NCI-H2107 treated with DMSO at 0.1 percent for 48 hours (cell line): ENCODE data around the gene NCKAP5L.

ENCODE experiments used
- DNase-seq: peaks from one replicate; lab custom pipeline; 2025; ENCODE audit not compliant: unreplicated experiment; lab: John Stamatoyannopoulos, UW

NCKAP5L gene

DNA sequence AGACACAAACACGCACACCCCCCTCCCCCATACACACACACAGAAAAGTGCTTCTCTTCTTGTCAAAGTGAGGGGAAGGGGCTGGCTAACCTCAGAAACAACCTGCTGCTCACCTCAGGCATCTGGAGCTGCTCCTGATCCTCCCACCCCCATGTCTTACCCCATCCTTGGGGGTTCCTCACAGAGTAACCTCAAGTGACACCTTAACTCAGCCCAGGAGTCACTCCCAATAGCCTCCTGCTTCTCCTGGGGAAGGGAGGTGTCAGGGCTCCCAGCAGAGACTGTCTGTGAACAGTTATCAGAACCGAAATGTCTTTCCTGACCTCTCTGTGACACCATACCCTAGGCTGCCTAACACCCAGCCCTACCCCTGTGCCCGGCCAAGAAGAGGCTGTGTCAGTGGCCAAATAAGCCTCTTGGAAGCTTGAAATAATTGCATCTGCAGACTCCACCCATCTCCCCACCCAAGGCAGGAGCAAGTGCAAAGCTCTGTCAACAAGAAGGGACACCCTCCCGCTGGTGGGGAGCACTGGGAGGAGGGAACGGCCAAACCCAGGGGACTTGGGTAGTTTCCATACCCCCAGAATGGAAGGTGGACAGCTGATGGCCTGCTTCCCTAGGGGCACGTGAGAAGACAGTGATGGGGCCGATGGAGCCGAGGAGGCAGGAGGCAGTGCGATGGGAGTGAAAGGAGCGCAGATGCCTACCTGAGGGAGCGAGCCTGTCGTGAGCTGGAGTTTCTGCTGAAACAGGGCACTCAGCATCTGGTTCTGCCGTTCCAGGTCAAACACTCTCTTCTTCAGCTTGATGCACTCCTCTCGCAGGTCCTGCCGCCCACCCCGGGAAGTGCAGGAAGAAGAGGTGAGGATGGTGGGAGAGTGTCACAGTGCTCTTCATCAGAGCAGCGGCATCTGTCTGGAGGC, 26.8 kb downstream of the NCKAP5L start:
- no peak for DNase-seq

DNA sequence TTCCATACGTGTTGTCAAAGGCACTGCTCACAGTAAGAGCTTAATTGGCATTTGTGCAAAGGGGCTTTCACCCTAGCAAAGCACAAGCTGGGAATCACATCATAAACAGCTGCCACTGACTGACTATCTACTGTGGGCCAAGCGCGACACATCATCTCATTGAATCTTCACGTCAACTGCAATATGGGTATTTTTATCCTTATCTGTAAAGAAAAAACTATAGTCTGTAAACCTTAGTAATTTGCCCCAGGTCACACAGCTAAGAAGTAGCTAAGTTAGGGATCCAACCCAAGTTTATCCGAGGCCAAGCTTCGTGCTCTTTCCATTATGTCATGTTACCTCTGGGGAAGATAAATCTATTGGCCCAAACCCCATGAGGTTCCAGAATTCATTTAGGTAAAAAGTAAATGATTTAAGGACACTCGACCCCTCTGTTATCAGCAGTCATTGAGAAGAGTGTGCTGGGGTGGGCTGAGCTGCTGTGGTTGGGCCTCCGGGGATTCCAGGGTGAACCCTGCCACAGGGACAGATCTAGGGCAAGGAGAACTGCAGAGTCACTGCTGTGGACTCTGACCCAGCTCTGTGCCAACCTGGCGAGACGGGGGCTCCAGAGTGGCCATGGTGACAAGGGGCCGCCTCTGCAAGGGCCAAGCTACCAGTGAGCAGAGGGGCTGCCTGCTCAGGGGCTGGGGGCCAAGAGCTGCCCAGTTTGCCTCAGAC, 27.6 kb downstream of the NCKAP5L start:
- DNase-seq, result no peak

DNA sequence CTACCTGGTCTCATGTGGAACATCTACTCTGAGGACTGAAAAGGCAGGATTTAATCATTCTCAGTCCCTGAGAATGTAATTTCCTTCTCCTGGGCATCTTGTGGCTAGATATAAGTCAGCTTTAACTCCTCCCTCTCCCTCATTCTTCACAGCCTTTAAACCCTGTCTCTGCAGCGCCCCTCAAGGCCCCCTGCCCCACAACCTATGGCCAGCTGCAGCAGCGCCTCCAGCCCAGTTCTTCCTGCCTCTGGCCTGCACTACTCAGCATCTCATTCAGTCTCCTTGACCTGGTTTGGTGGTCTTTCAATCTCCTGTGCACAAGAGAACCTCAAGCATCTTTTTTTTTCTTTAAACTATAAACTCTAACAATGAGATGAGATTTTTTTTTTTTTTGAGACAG, 29.3 kb downstream of the NCKAP5L start:
- no peak for DNase-seq

DNA sequence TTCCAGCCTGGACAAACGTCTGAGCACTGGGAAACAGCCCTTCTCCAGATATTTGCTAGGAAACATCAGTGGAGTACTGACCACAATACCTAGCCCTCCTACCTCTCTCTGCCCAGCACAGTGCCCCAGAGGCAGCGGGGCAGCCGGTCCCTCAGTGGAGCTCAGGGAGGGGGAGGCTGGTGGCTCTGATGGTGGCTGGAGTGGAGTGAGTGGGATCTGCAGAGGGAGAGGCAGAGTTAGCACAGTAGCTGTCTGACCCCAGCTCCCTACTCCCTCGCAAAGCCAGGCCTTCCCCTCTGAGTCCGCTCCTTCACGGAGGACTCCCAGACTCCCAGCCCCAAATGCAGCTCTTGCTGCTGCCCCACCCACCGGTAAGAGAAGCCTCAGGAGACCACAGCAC, 30.0 kb downstream of the NCKAP5L start:
- no peak for DNase-seq

DNA sequence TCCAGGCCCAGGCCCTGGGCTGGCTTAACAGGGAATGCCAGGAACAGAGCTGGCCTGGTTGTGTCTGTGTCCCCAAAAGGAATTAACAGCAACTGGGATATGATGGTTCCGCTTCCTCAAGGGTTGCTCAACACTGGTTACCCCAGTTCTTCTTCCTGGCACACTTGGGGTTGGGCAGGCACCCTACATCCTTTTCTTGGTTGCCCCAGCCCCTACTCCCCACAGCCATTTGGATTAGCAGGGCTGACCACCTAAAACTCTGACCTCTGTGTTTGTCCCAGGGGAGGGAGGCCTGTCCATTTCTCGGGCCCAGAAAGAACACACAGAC, 30.8 kb downstream of the NCKAP5L start:
- DNase-seq, result no peak

DNA sequence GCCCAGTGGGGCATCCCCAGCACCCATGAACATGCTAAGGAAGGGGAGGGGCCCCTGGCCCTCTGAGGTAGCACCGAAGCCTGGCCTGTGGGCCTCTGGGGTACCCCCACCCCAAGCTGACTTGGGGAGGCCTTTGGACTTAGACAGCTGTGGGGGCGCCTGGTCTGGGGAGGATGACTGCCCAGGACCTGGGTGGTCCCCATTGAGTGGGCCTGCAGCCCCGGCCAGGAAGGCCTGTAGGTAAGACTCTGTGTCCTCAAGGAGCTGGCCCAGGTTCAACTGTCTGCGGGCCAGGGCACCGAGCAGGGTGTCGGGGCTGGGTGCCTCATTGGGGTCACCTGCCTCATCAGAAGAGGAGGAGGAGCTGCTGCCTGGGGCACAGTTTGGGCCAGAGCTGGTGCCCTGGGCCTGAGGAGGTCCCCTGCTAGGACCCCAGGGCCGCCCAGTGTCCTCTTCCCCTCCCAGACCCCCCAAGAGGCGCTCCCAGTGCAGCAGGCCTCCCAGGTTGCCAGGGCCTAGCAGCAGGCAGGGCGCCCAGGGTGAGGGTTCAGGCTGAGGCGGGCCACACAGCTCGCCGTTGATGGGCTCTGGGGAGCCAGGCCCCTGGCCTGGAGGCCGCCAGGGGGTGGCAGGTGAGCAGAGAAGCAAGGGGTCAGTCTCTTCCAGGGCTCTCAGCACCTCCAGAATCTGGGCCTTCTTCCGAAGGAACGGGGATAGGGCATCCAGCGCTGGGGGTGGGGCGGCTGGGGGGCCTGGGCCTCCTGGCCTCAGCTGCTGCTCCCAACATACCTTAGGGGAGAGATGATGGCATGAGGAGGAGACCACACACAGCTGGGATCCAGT, 31.4 kb downstream of the NCKAP5L start:
- DNase-seq, result no peak

DNA sequence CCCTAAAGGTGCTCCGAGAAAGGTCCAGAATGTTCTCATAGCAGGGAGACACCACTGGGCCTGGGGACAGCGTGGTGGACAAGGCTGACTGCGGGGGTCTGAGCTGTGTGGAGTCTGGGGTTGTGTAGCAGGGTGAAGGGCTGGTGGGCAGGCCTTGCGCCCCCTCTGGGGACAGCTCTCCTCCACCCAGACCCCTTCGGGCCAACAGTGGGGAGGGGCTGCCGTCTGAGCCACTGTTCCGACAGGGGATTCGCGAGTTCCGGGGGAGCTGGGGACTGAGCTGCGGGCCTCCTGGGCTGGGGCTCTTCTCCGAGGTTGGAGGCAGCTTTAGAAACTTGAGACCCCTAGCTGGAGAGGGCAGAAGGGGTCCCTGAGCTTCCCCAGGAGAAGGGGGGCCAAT, 32.1 kb downstream of the NCKAP5L start:
- no peak for DNase-seq

DNA sequence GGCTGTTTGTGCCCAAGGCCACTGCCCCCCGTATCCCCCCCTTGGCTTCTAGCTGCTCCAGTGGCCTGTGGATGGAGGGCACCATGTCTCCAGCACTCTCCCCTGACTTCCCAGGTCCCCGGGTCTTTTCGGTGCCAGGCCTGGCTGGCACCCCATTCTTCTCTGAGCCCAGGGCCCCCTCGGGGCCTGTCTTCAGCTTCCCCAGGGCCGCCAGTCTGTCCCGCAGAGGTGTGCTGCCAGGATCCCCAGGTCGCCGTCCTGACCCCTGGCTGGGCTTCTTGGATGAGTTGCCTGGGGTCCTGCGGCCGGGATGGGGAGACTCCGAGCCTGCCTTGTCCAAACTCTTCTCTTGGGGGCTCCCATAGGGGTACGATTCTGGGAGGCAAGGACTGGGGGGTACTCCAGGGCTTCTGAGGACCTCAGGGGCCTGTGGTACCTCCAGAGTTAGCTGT, 32.5 kb downstream of the NCKAP5L start:
- no peak for DNase-seq

DNA sequence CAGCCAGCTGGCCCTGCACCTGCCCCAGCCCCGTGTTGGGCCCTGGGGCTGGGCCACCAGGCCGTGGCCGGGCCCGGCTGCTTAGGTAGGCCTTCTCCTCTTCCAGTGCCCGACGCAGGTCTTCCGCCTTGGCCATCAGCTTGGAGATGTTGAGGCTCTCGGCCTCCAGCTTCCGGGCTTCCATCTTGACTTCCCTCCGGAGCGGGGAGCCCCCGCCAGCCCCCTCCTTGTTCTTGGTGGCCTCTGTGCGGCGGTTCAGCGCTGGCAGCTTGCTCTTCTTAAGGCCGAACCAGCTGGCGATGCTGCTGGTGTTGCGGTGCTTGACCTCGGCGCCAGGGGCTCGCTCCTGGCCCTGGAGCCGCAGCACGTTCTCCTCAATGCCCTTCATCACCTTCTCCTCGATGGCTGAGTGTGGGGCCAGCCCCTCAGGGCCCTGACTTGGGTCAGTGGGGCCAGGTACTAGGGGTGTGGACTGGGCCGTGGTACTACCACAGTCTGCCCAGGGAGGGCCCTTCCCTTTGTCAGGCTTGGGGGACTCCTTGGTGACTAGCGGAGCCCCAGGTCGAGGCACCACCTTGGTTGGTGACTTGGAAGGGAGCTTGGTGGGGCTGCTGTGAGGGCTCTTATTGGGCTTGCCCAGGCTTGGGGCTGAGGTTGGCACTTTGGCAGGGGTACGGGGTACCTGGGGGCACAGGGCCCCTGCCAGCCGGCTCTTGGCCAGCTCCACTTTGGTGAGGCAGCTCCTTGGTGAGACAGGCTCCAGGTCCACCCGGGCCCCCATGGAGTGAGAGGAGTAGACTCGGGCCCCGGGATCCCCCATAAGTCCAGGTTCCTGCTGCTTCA, 33.2 kb downstream of the NCKAP5L start:
- DNase-seq, result no peak

DNA sequence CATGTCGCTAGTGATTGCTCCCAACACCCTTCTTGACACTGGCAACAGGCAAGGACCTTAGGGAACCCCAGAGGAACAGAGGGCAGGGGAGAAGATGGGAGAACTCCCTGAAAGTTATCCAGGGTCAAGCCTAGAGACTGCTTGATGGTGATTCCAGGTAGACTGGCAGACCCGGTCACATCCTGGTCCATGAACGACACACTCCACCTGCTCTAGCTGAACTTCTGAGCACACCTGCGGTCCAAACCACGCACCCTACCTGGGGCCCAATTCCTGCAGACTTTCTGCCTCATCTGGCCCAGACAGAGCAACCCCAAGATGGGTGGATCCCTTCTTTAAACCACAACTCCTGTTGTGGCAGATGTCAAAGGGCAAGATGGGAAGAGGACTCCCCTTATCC, 34.2 kb downstream of the NCKAP5L start:
- no peak for DNase-seq

DNA sequence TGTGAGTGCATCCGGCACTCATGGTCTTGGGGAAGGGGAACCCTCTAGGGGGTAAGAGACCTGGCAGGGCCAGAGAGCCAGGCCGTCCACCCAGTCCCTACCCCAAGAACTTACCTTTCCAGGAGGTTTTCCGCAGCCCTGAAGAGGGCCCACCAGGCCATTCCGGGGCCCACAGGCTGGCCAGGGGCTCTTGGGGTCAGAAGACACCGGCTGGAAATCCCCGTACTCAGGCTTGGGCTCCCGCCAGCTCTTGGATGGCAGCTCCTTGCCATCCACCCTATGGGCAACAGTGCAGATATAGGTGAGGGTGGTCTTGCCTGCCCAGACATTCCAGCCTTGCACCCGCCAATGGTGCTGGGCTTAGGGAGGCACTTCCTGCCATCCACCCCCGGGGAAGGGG, 34.6 kb downstream of the NCKAP5L start:
- DNase-seq, result no peak

DNA sequence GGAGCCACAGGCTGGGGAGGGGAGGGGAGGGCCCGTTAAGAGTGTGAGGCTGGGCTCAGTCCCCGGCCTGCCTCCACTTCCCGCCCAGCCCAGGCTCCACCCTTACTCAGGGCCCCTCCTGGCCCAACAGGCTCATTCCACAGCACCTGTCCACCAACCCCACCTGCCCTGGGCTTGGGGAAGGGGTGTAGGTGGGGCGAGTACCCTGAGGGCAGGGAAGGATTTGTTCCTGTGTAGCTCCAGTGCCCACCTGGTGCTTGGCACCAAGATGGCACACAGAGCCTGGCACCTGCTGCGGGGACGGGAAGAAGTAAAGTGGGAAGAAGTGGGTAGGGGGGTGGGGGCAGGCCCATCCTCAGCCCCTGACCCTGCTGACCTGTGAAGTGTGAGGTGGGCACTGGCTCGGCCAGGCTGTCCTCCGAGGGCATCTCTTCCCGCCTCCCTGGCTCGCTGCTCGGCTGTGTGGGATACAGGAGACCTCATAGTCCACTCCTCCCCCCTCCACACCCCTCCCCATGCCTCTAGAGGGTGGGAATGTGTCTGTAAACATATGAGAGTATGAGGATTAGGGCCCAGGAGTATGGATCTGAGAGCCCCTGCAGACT, 35.1 kb downstream of the NCKAP5L start:
- DNase-seq, result no peak

DNA sequence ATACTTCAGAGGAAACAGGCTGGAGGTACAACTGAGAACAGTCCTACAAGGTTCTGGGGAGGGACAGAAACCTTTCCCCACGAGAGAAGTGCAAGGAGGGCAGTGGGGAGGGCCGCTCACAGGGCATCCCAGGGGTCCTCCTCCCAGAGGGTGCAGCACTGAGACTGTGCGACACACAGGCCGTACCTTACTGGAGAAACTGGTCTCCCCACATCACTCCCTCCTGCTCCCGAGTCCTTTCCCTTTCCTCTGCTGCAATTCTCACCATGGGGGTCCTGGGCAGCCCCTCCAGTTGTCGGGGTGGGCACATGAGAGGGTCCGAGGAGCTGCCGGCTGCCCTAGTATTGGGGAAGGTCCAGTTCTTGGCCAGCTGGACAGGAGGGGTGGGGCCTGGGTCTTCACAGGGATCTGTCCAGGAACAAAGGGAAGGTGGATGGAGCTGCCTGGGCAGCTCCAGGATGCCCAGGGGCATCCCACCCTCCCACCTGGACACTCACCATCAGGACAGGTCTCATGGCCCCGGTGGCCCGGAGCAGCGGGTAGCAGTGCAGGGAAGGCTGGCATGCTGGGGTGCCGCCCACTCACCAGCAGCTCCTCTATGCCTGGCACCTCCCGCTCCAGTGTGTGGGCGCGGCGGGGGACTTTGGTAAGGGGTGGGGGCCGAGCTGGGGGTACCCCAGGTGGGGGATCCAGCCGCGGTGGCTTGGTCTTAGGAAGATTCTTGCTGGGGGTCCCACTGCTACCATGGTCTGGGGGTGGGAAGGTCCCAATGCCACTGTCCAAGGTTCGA, 35.8 kb downstream of the NCKAP5L start:
- no peak for DNase-seq

DNA sequence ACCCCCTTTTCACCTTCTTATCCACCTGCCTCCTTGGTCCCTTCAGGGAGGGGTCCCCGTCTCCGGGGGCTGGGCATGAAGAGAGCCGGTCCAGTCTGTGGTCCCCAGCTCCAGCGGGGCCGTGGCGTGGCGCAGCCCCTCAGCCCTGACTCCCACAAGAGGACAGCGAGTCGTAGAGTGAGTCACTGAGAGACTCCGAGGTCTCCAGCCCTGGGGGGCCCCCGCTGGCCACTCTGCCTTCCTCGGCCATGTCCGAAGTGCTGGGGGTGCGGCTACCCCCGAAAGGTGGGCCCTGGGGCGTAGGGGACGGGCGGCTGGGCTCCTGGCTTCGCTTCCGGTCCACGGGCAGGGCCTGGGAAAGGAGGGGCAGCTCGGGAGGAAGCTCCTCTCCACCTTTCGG, 36.5 kb downstream of the NCKAP5L start:
- DNase-seq, result no peak

DNA sequence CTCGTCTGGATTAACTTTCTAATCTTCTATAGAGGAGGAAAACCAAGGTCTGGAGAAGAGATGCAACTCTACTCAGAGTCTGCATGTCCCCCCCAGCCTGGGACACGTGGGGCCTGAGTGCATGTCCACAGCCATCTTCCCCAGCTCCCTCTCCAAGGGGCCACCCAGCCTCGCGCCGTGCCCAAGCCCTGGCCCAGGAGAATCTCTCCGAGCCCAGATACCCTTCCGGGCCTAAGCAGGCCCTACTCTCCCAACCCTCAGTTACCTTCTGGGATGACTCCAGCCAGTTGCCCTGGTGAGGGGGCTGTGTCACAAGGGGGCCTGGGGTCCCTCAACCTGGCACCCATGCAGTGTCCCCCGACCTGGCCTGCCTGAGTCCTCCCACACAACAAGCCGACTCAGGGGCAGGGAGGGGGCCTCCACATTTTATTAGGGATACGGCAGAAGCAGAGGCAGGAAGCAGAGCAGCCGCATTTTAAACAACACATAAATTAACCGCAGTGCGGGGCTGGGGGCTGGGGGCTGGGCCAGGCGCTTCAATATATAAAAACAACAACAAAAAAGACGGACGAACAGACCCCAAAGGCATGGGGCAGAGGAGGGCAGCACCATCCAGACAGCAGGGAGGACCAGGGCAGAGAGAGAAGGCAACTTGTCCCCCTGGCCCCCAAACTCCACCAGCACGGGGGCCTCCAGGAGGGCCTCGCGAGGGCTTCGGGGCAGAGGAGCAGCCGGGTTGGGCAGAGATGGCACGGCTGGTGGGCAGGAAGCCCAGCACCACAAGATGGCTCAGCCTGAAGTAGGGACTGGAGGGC, 37.3 kb downstream of the NCKAP5L start:
- no peak for DNase-seq

DNA sequence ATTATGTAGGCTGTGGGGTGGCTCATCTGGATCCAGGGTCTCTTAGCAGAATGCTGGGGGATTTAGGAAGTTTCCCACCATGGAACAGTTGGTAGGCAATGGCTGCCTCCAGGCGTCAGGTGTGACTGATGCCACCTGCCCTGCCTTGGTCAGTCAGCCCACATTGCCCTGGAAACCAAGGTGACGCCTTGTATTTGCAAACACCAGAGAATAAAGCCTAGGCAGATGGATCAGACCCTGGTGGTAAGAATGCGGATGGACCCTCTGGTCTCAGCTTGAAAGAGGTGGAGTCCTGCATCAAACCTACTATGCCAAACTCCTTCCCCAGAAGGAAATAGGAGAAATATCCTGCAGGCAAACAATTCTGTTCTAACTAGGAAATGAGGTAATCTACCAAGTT, 38.2 kb downstream of the NCKAP5L start:
- DNase-seq, result no peak

DNA sequence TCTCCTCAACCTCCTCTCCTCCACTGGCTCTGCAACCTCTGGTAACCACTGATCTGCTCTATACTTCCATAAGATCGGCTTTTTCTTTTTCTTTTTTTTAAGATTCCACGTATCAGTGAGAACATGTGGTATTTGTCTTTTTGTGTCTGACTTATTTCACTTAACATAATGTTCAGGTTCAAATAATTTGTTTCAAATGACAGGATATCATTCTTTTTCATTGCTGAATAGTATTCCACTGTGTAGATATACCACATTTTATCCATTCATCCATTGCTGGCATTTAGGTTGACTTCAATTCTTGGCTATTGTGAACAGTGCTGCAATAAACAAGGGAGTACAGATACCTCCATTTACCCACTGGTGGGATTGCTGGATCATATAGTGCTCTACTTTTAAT, 40.5 kb downstream of the NCKAP5L start:
- DNase-seq, result no peak

DNA sequence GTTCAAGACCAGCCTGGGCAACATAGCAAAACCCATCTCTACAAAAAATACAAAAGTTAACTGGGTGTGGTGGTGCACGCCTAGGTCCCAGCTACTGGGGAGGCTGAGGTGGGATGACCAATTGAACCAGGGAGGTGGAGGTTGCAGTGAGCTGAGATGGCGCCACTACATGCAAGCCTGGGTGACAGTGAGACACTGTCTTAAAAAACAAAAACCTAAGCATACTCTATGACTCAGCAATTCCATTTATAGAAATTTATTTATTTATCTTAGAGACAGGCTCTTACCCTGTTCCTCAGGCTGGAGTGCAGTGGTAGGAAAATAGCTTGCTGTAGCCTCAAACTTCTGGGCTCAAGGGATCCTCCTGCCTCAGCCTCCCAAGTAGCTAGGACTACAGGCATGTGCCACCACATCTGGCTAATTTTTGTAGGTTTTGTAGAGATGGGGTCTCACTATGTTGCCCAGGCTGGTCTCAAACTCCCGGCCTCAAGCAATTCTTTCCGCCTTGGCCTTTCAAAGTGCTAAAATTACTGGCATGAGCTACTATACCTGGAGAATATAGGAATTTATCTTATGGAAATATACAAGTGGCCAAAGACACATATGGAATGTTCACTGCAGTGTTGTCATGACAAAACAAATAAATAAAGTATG, 43.3 kb downstream of the NCKAP5L start:
- no peak for DNase-seq
